HEK293 (cell line): ENCODE results near the gene BICD1.

Source experiments
- CTCF ChIA-PET: fragments of 350-600 bp; formaldehyde crosslinking; extraction: SDS; loops from one replicate; lab custom pipeline; 2021; ENCODE audit warnings: antibody characterized with exemption; lab: Yijun Ruan, JAX
- POLR2A ChIA-PET: fragments of 300-600 bp; formaldehyde crosslinking; extraction: SDS; loops from one replicate; lab custom pipeline; 2020; ENCODE audit warnings: antibody characterized with exemption, inconsistent platforms; lab: Yijun Ruan, JAX
- H3K27ac ChIP-seq: fragments of 200-500 bp; sonication (Bioruptor generic); 2 replicates; pipeline ENCODE4 v1.5.1; 2014; ENCODE audit warnings: low read depth, low read length, control low read depth, inconsistent platforms; ENCODE audit errors: extremely low read depth
- H3K36me3 ChIP-seq, 2 experiments: fragments of 200-500 bp in 1 of 2; sonication (Bioruptor generic) in 1 of 2; 1 replicate in 1 of 2; 2 replicates in 1 of 2; pipeline ENCODE4 v1.5.1; 2014 to 2017; ENCODE audit warnings: inconsistent platforms in 2 of 2, low read length in 2 of 2; ENCODE audit not compliant: control insufficient read depth in 2 of 2, insufficient read depth in 1 of 2
- H3K4me1 ChIP-seq: fragments of 200-500 bp; sonication (Bioruptor generic); 2 replicates; pipeline ENCODE4 v1.5.1; 2014; ENCODE audit warnings: mild to moderate bottlenecking, low read length, inconsistent platforms; ENCODE audit not compliant: control insufficient read depth, insufficient read depth
- H3K4me3 ChIP-seq: 2 replicates; pipeline ENCODE4 v1.5.1; 2011; ENCODE audit warnings: low read depth, mild to moderate bottlenecking, control low read depth, low read length, moderate library complexity
- H3K9me3 ChIP-seq: fragments of 200-500 bp; sonication (Bioruptor generic); 2 replicates; pipeline ENCODE4 v1.5.1; 2014; ENCODE audit warnings: low read depth, low read length, inconsistent platforms; ENCODE audit not compliant: control insufficient read depth, insufficient read depth
- FEZF1 ChIP-seq: fragments of 450-650 bp; formaldehyde crosslinking; IDR thresholded peaks from 2 replicates; pipeline ENCODE4 v1.5.1; 2016; ENCODE audit warnings: missing biosample characterization, missing genetic modification characterization
- KLF10 ChIP-seq: fragments of 450-650 bp; IDR thresholded peaks from 2 replicates; pipeline ENCODE4 v1.5.1; 2018; ENCODE audit warnings: missing biosample characterization, mild to moderate bottlenecking, missing genetic modification characterization
- MZF1 ChIP-seq: fragments of 450-650 bp; formaldehyde crosslinking; IDR thresholded peaks from 2 replicates; pipeline ENCODE4 v1.5.1; 2017; ENCODE audit warnings: missing biosample characterization, missing genetic modification characterization, borderline replicate concordance
- TRIM28 ChIP-seq: IDR thresholded peaks from 2 replicates; pipeline ENCODE4 v1.6.1; 2011; ENCODE audit warnings: low read length, control low read depth, borderline replicate concordance
- ZFP37 ChIP-seq: fragments of 450-650 bp; formaldehyde crosslinking; IDR thresholded peaks from 2 replicates; pipeline ENCODE4 v1.5.1; 2016; ENCODE audit warnings: missing biosample characterization, missing genetic modification characterization
- ZFP69B ChIP-seq: fragments of 450-650 bp; formaldehyde crosslinking; IDR thresholded peaks from 2 replicates; pipeline ENCODE4 v1.5.1; 2016; ENCODE audit warnings: missing biosample characterization, missing genetic modification characterization
- ZNF214 ChIP-seq: fragments of 450-650 bp; formaldehyde crosslinking; IDR thresholded peaks from 2 replicates; pipeline ENCODE4 v1.5.1; 2017; ENCODE audit warnings: missing biosample characterization, mild to moderate bottlenecking, missing genetic modification characterization, borderline replicate concordance
- ZNF311 ChIP-seq: fragments of 450-650 bp; formaldehyde crosslinking; IDR thresholded peaks from 2 replicates; pipeline ENCODE4 v1.5.1; 2017; ENCODE audit warnings: missing biosample characterization, missing genetic modification characterization, borderline replicate concordance
- ZNF426 ChIP-seq: fragments of 450-650 bp; formaldehyde crosslinking; IDR thresholded peaks from 2 replicates; pipeline ENCODE4 v1.5.1; 2017; ENCODE audit warnings: missing biosample characterization, missing genetic modification characterization, mild to moderate bottlenecking, inconsistent platforms, moderate library complexity
- ZNF473 ChIP-seq: fragments of 450-650 bp; formaldehyde crosslinking; IDR thresholded peaks from 2 replicates; pipeline ENCODE4 v1.5.1; 2017; ENCODE audit warnings: missing biosample characterization, missing genetic modification characterization
- ZNF48 ChIP-seq: fragments of 450-650 bp; formaldehyde crosslinking; IDR thresholded peaks from 2 replicates; pipeline ENCODE4 v1.5.1; 2016; ENCODE audit warnings: missing biosample characterization, missing genetic modification characterization
- ZNF585B ChIP-seq: fragments of 450-650 bp; formaldehyde crosslinking; IDR thresholded peaks from 2 replicates; pipeline ENCODE4 v1.5.1; 2016; ENCODE audit warnings: missing biosample characterization, missing genetic modification characterization
- ZNF621 ChIP-seq: fragments of 450-650 bp; formaldehyde crosslinking; IDR thresholded peaks from 2 replicates; pipeline ENCODE4 v1.5.1; 2017; ENCODE audit warnings: missing biosample characterization, missing genetic modification characterization
- ZNF677 ChIP-seq: fragments of 450-650 bp; IDR thresholded peaks from 2 replicates; pipeline ENCODE4 v1.5.0; 2018; ENCODE audit warnings: missing biosample characterization, mild to moderate bottlenecking, missing genetic modification characterization, moderate library complexity
- ZNF843 ChIP-seq: fragments of 450-650 bp; formaldehyde crosslinking; IDR thresholded peaks from 2 replicates; pipeline ENCODE4 v1.5.1; 2016; ENCODE audit warnings: missing biosample characterization, missing genetic modification characterization
- TF ChIP-seq, protein P1 (sequence below): fragments of 450-650 bp; formaldehyde crosslinking; IDR thresholded peaks from 2 replicates; pipeline ENCODE4 v1.5.1; 2016; ENCODE audit warnings: missing biosample characterization, missing genetic modification characterization
- TF ChIP-seq, protein P2 (sequence below): fragments of 450-650 bp; formaldehyde crosslinking; IDR thresholded peaks from 2 replicates; pipeline ENCODE4 v1.5.1; 2016; ENCODE audit warnings: missing biosample characterization, missing genetic modification characterization, borderline replicate concordance
- TF ChIP-seq, protein P3 (sequence below): fragments of 450-650 bp; formaldehyde crosslinking; IDR thresholded peaks from 2 replicates; pipeline ENCODE4 v1.5.1; 2016; ENCODE audit warnings: missing biosample characterization, missing genetic modification characterization
- TF ChIP-seq, protein P4 (sequence below): fragments of 450-650 bp; formaldehyde crosslinking; IDR thresholded peaks from 2 replicates; pipeline ENCODE4 v1.5.0; 2017; ENCODE audit warnings: missing biosample characterization, missing genetic modification characterization, borderline replicate concordance

The BICD1 gene

DNA sequence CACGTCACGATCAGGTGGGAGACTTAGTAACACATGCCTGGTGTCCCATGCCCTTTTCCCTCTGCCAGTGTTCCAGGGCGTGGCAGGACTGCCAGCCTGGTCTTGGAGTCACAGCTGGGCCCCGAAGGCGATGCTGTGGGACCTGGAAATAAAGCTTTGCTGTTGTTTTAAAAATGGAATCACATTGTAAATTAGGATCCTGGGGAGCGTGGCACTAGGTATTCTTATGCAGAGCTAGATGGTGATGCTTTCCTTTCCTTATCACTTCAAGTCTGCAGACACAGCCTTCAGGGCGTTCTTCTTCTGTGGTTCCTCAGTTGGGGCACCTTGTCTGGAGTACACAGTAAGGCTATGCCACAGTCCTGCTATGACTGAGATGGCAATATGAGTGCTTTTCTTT lies 64.6 kb downstream of the BICD1 start:
- H3K4me3 ChIP-seq: no peak overlapping the region
- H3K36me3 ChIP-seq: no peaks in the 10 kb centered on the region
- H3K27ac ChIP-seq: no peak overlapping the region
- ChIA-PET POLR2A (no interaction called here), CTCF (interaction anchor here (0.9 kb wide), 1 partner anchor 13 kb away, joined by 3 read pairs; no protein-coding TSS in a partner anchor)
- H3K9me3 ChIP-seq: no peaks in the 10 kb centered on the region
- H3K4me1 ChIP-seq: peaks cover 6% of the 10 kb centered on the region; the same call in 1 of the 2 replicates
- TF ChIP-seq FEZF1 (tag by site-specific recombination): no peak
- TF ChIP-seq, protein P1, sequence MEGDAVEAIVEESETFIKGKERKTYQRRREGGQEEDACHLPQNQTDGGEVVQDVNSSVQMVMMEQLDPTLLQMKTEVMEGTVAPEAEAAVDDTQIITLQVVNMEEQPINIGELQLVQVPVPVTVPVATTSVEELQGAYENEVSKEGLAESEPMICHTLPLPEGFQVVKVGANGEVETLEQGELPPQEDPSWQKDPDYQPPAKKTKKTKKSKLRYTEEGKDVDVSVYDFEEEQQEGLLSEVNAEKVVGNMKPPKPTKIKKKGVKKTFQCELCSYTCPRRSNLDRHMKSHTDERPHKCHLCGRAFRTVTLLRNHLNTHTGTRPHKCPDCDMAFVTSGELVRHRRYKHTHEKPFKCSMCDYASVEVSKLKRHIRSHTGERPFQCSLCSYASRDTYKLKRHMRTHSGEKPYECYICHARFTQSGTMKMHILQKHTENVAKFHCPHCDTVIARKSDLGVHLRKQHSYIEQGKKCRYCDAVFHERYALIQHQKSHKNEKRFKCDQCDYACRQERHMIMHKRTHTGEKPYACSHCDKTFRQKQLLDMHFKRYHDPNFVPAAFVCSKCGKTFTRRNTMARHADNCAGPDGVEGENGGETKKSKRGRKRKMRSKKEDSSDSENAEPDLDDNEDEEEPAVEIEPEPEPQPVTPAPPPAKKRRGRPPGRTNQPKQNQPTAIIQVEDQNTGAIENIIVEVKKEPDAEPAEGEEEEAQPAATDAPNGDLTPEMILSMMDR: no peak
- TF ChIP-seq ZFP69B (tag by site-specific recombination): no peak
- no peak for TF ChIP-seq ZNF677 (tag by site-specific recombination)
- no peak for TF ChIP-seq ZNF585B
- TF ChIP-seq ZNF311 (tag by site-specific recombination): no peak
- TF ChIP-seq, protein P2, sequence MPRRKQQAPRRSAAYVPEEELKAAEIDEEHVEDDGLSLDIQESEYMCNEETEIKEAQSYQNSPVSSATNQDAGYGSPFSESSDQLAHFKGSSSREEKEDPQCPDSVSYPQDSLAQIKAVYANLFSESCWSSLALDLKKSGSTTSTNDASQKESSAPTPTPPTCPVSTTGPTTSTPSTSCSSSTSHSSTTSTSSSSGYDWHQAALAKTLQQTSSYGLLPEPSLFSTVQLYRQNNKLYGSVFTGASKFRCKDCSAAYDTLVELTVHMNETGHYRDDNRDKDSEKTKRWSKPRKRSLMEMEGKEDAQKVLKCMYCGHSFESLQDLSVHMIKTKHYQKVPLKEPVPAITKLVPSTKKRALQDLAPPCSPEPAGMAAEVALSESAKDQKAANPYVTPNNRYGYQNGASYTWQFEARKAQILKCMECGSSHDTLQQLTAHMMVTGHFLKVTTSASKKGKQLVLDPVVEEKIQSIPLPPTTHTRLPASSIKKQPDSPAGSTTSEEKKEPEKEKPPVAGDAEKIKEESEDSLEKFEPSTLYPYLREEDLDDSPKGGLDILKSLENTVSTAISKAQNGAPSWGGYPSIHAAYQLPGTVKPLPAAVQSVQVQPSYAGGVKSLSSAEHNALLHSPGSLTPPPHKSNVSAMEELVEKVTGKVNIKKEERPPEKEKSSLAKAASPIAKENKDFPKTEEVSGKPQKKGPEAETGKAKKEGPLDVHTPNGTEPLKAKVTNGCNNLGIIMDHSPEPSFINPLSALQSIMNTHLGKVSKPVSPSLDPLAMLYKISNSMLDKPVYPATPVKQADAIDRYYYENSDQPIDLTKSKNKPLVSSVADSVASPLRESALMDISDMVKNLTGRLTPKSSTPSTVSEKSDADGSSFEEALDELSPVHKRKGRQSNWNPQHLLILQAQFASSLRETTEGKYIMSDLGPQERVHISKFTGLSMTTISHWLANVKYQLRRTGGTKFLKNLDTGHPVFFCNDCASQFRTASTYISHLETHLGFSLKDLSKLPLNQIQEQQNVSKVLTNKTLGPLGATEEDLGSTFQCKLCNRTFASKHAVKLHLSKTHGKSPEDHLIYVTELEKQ (tag by site-specific recombination): no peak
- no peak for TF ChIP-seq ZFP37 (tag by site-specific recombination)
- no peak for TF ChIP-seq ZNF48 (tag by site-specific recombination)
- TF ChIP-seq ZNF214 (tag by site-specific recombination): no peak
- TF ChIP-seq ZNF621 (tag by site-specific recombination): no peak
- no peak for TF ChIP-seq ZNF473
- TF ChIP-seq MZF1 (tag by site-specific recombination): no peak
- TF ChIP-seq, protein P3, sequence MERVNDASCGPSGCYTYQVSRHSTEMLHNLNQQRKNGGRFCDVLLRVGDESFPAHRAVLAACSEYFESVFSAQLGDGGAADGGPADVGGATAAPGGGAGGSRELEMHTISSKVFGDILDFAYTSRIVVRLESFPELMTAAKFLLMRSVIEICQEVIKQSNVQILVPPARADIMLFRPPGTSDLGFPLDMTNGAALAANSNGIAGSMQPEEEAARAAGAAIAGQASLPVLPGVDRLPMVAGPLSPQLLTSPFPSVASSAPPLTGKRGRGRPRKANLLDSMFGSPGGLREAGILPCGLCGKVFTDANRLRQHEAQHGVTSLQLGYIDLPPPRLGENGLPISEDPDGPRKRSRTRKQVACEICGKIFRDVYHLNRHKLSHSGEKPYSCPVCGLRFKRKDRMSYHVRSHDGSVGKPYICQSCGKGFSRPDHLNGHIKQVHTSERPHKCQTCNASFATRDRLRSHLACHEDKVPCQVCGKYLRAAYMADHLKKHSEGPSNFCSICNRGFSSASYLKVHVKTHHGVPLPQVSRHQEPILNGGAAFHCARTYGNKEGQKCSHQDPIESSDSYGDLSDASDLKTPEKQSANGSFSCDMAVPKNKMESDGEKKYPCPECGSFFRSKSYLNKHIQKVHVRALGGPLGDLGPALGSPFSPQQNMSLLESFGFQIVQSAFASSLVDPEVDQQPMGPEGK: no peak
- no peak for TF ChIP-seq TRIM28

DNA sequence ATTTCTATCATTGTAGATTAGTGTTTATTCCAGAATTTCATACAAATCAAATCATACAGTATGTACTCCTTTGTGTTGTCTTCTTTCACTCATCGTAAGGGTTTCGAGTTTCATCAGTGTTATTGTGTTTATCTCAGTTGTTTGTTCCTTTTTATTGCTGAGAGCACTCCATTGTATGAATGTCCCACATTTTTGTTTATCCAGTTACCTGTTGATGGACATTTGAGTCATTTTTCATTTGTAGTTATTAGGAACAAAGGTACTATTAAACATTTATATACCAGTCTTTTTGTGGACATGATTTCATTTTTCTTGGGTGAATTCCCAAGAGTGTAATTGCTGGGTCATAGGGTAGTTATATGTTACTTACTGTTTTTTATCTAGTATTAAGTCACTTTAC lies 70.0 kb downstream of the BICD1 start:
- H3K9me3 ChIP-seq: no peaks in the 10 kb centered on the region
- H3K4me3 ChIP-seq: no peak overlapping the region
- ChIA-PET CTCF (interaction anchor here (0.7 kb wide), 1 partner anchor 13 kb away, joined by 3 read pairs; no protein-coding TSS in a partner anchor), POLR2A (no interaction called here)
- H3K4me1 ChIP-seq: no peaks in the 10 kb centered on the region
- H3K36me3 ChIP-seq: no peaks in the 10 kb centered on the region
- no peak overlapping the region for H3K27ac ChIP-seq
- TF ChIP-seq ZNF843 (tag by site-specific recombination) (no peak), KLF10 (no peak), ZNF426 (tag by site-specific recombination) (no peak), ZFP69B (tag by site-specific recombination) (no peak)
- TF ChIP-seq, protein P4, sequence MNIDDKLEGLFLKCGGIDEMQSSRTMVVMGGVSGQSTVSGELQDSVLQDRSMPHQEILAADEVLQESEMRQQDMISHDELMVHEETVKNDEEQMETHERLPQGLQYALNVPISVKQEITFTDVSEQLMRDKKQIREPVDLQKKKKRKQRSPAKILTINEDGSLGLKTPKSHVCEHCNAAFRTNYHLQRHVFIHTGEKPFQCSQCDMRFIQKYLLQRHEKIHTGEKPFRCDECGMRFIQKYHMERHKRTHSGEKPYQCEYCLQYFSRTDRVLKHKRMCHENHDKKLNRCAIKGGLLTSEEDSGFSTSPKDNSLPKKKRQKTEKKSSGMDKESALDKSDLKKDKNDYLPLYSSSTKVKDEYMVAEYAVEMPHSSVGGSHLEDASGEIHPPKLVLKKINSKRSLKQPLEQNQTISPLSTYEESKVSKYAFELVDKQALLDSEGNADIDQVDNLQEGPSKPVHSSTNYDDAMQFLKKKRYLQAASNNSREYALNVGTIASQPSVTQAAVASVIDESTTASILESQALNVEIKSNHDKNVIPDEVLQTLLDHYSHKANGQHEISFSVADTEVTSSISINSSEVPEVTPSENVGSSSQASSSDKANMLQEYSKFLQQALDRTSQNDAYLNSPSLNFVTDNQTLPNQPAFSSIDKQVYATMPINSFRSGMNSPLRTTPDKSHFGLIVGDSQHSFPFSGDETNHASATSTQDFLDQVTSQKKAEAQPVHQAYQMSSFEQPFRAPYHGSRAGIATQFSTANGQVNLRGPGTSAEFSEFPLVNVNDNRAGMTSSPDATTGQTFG: no peak
